T47D (cell line): ENCODE data around the gene WDR6.

Experiments used
- DNase-seq, 2 experiments: peaks; one replicate each; pipeline versions ENCODE4 v3.0.0 to v3.0.0-alpha.2; 2011 to 2012; ENCODE audit warnings: low read depth in 1 of 2, low spot score in 1 of 2
- JUND ChIP-seq: IDR thresholded peaks from 2 replicates; pipeline ENCODE4 v1.6.1; 2012; ENCODE audit warnings: low read depth
- in situ Hi-C: cut with HindIII; loops from 2 replicates; pipeline ENCODE4 v1.10.0; 2016; ENCODE audit warnings: low sequenced_read_pairs, low pct_unique_long_range_greater_than_20kb

The WDR6 gene, protein sequence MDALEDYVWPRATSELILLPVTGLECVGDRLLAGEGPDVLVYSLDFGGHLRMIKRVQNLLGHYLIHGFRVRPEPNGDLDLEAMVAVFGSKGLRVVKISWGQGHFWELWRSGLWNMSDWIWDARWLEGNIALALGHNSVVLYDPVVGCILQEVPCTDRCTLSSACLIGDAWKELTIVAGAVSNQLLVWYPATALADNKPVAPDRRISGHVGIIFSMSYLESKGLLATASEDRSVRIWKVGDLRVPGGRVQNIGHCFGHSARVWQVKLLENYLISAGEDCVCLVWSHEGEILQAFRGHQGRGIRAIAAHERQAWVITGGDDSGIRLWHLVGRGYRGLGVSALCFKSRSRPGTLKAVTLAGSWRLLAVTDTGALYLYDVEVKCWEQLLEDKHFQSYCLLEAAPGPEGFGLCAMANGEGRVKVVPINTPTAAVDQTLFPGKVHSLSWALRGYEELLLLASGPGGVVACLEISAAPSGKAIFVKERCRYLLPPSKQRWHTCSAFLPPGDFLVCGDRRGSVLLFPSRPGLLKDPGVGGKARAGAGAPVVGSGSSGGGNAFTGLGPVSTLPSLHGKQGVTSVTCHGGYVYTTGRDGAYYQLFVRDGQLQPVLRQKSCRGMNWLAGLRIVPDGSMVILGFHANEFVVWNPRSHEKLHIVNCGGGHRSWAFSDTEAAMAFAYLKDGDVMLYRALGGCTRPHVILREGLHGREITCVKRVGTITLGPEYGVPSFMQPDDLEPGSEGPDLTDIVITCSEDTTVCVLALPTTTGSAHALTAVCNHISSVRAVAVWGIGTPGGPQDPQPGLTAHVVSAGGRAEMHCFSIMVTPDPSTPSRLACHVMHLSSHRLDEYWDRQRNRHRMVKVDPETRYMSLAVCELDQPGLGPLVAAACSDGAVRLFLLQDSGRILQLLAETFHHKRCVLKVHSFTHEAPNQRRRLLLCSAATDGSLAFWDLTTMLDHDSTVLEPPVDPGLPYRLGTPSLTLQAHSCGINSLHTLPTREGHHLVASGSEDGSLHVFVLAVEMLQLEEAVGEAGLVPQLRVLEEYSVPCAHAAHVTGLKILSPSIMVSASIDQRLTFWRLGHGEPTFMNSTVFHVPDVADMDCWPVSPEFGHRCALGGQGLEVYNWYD

DNA sequence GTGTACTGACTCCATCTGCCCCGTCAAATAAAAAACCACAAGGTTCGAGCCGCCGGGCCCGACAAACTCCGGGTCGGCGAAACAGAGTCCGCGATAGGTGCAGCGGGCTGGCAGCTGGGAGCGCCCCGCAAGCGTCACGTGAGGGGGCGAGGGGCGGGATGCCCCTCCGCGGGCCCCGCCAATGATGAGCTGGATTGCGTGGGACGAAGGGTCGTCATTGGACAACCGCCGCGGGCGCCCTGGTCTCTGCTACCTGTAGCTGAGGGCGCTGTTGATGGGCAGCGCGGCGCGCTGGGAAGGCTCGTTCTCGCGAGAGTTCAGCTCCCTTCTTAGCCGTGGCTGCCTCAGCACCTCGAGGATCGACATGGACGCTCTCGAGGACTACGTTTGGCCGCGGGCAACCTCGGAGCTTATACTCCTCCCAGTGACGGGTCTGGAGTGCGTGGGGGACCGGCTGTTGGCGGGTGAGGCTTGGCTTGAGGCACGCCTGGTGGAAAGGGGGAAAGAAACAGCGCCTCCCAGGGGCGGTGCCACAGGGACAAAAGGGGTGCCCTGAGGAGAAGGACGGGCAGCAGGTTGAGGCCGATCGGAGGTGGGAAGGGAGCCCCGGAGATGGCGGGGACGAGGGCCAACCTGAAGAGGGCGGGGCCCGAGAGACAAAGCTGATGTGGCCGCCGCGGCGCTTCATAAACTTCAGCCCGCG is at the start of gene WDR6:
TSS of gene WDR6 (plus strand) at position 324 of the 703 bp plus-strand sequence. CDS start at position 365, 41 bp downstream.
- no peak; the same call in 1 of the 2 replicates for TF ChIP-seq JUND
- peak; percentile 87 to 97 for DNase-seq
- in situ Hi-C loops, result no loop called here

DNA sequence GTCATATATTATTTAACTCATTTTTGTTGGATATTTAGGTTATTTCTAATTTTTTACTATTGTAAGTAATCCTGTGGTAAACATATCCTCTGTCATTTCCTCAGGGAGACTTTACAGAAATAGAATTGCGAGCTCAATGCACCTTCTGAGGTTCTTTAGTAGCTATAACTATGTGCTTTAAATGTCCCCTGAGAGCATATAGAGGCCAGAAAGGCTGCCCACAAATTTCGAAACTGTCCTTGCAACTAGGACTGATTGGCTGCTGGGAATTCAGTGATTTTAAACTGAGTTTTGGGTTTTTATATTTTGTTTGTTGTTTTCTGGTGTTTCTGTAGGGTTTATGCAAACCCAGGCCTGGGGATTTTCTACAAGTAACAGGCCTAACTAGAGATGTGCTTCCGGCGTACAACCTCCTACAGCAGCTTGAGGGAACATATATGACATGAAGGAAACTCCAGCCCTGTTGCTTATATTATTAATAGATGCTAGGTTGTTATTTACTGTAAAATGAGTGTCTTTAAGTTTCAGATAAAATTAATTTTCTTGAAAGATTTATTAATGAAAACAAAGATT is 46.3 kb upstream of the WDR6 start:
- DNase-seq, result no peak
- in situ Hi-C loops, result no loop called here
- no peak for TF ChIP-seq JUND

DNA sequence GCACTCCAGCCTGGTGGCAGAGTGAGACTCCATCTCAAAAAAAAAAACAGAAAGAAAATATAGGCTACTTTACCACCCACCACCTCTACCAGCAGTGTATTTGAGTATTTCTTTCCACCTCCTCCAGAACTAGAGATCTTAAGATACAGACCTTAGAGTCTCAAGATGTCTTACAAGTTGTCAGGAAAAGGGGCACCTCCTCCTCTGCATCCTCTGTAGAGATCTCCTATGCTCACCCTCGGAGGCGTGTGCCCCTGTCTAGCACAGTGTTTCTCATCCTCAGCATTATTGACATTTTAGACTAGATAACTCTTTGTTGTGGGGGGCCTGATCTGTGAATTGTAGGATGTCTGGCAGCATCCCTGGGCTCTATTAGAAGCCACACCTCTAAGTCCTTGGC is 44.9 kb upstream of the WDR6 start:
- DNase-seq, result no peak
- no peak for TF ChIP-seq JUND
- in situ Hi-C loops, result no loop called here

DNA sequence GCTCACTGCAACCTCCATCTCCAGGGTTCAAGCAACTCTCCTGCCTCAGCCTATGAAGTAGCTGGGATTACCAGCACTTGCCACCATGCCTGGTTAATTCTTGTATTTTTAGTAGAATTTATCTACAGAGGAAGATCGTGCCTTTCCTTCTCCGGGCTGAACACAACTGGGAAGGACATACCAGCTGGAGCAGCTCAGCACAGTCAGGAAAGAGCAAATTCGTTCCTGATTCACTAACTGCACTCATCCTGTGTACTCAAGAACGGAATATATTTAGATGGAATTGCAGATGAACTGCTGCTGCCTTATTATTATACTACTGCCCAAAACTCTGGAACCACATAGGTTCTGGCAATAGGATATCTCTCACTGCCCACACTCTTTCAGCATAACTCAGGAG is 44.3 kb upstream of the WDR6 start:
- DNase-seq, result no peak
- in situ Hi-C loops, result no loop called here
- TF ChIP-seq JUND, result no peak

DNA sequence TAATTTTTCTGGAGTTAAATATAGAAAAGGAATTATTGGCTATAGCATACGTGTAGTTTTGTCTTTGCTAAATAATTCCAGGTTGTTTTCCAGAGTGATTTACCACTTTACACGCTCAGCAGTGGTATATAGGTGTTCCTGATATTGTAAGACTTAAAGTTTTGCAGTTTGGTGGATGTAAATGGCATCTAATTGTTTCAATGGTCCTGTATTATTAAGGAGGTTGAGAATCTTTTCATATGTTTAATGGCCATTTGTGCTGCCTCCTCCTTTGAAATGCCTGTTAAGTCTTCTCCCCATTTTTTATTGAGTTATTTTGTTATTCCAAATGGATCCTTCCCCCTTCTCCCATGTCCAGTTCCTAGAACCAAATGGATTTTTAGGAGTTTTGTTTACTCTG is 43.6 kb upstream of the WDR6 start:
- DNase-seq, result no peak
- no peak for TF ChIP-seq JUND
- in situ Hi-C loops, result no loop called here

DNA sequence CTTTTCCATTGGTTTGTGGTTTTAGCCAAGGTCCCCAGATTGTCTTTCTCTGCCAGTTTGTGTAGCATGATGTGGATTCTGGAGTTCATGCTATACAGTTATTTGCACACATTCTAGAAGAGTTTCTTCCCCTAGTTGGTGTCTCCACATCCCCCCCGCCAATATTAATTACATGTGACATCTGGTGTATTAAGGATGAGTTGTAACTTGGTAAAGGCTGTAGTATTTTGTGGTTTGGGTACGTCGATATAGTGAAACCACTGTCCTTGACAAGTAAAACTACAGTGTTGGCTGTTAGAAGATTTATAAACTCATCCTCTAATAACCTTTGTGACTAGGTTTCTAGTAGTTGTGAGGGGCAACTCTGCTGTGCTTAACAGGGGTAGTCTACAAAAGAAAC is 40.8 kb upstream of the WDR6 start:
- DNase-seq, result no peak
- in situ Hi-C loops, result no loop called here
- no peak for TF ChIP-seq JUND

DNA sequence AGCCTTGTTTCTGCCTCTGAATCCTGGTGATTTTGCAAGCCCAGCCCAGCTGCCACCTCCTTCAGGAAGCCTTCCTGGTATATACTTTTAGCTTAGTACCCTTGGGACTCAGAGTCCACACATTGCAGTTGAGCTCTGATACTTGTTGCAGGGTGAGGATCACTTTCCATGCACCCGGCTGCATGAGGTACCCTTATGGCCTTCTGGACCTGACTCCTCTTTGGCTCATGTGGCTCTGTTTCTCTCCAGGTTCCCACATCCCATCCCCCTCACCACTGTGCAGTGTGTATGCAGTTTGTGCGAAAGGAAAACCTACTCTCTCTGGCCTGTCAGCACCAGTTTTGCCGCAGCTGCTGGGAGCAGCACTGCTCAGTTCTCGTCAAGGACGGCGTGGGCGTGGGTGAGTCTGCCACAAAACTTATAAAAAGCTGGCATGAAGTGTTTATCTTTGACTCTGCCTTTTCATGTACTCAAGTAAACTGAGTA is 40.3 kb upstream of the WDR6 start:
- in situ Hi-C loops, result no loop called here

DNA sequence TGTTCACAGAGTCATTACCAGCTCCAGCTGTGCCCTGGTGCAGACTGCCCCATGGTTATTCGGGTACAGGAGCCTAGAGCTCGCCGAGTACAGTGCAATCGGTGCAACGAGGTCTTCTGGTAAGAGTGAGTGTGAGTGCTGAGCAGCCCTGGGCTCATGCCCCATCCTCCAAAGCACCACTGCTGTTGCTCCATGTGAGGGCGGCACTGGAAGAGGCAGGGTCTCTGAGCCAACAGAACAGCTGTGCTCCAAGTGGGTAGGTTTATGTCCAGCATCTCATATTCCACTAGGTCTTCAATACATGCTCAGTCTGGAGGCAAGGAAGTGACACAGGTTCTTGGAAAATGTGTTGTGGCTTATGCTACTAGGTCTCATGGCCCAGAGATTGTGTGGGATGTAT is 36.6 kb upstream of the WDR6 start:
- in situ Hi-C loops, result no loop called here
- no peak for TF ChIP-seq JUND
- DNase-seq, result no peak

More for the DNA sequence above, 40.3 kb upstream of the WDR6 start:
- no peak for DNase-seq
- TF ChIP-seq JUND, result no peak

DNA sequence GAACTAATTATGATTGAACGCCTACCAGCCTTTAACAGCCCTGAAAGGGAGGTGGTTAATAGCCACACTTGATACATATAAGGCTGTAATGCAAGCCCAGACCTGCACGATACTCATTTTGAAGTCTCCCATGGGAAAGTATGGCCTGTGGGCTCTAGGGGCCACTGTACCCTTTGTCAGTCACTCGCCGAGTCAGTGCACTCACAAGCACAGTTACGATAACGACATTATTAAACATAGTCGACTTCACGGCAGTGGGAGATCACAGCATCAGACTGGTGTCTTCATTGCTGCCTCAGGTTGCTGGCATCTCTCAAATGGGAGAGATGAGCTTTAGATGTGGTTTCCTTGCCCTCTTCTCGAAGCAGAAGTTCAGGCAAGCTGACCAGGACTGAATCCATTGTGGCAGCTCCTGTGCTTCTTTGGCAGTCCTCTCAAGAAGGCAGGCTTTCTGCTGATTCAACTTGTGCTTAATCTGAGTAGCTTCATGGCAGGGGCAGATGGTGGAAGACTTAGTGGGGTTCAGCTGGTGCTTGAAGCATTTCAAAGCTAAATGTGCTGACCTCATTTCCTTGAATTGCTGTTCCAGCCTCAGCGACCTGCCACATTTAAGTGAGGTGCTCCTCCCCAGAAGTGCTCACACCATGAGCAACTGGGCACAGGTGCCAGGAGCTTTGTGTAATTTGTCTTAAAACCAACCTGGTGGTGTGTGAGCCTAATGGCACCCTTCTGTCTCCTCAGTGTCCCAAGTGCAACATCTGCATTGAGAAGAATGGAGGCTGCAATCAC is 32.9 kb upstream of the WDR6 start:
- no peak for DNase-seq
- no peak for TF ChIP-seq JUND
- in situ Hi-C loops, result no loop called here

DNA sequence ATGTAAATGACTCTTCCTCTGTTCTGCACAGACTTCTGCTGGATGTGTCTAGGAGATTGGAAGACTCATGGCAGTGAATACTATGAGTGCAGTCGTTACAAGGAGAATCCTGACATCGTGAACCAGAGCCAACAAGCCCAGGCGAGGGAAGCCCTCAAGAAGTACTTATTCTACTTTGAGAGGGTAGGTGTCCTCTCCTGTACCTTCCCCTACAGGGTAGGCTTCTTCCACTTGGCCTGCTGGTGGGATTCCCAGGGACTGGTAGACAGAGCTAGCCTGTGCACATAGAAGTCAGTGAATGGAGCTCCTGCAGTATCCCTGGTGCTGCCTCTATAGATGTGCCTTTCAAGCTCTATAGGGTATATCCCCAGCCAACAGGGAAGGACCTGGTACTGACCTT is 27.7 kb upstream of the WDR6 start:
- TF ChIP-seq JUND, result no peak
- in situ Hi-C loops, result no loop called here

DNA sequence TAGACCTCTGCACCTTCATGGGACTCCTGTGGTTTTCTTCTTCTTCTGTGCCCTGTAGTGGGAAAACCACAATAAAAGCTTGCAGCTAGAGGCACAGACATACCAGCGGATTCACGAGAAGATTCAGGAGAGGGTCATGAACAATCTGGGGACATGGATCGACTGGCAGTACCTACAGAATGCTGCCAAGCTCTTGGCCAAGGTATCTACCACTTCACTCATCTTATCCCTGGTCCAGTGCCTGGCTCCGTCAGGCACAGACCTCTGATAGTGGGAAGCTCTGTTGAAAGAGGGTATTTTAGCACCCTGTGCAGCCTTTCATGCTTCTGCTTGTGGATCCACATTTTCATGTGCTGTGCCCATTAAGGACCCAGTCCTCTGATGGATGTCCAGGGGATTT is 26.9 kb upstream of the WDR6 start:
- no peak for DNase-seq
- in situ Hi-C loops, result no loop called here
- TF ChIP-seq JUND, result no peak

More for the DNA sequence above, 27.7 kb upstream of the WDR6 start:
- DNase-seq, result no peak
